HepG2 (cell line): ENCODE results near the gene GADD45B. TPM values are rescaled to one million over a fixed set of nuclear protein-coding genes. Genes with fewer than 3 reads are reported as not detected.

Source experiments
- AHDC1 ChIP-seq: sonication (generic); formaldehyde crosslinking; IDR thresholded peaks from 2 replicates; pipeline ENCODE4 v1.5.1; 2020; ENCODE audit warnings: mild to moderate bottlenecking, missing genetic modification reagents, borderline replicate concordance
- BRF2 ChIP-seq: sonication (generic); formaldehyde crosslinking; IDR thresholded peaks from 2 replicates; pipeline ENCODE4 v1.8.1; 2022; ENCODE audit warnings: mild to moderate bottlenecking, missing genetic modification reagents
- CREB1 ChIP-seq, 2 experiments: fragments of 450-650 bp in 1 of 2; IDR thresholded peaks; 2 replicates each; pipeline ENCODE4 v1.6.1; 2016 to 2017; ENCODE audit warnings: control low read depth in 1 of 2, mild to moderate bottlenecking in 1 of 2, missing compliant biosample characterization in 1 of 2, missing genetic modification characterization in 1 of 2
- ERF ChIP-seq: IDR thresholded peaks from 2 replicates; pipeline ENCODE4 v1.6.1; 2018; ENCODE audit warnings: missing biosample characterization, missing genetic modification reagents
- FOXO1 ChIP-seq: sonication (generic); formaldehyde crosslinking; IDR thresholded peaks from 2 replicates; pipeline ENCODE4 v1.4.0; 2020; ENCODE audit warnings: missing genetic modification reagents
- MTA3 ChIP-seq: sonication (generic); formaldehyde crosslinking; IDR thresholded peaks from 2 replicates; pipeline ENCODE4 v1.4.0; 2020; ENCODE audit warnings: missing genetic modification reagents
- NFAT5 ChIP-seq: sonication (generic); formaldehyde crosslinking; IDR thresholded peaks from 2 replicates; pipeline ENCODE4 v1.4.0; 2020; ENCODE audit warnings: missing genetic modification reagents
- SCMH1 ChIP-seq: sonication (generic); formaldehyde crosslinking; IDR thresholded peaks from 2 replicates; pipeline ENCODE4 v1.9.0; 2021; ENCODE audit warnings: missing genetic modification reagents, mild to moderate bottlenecking, borderline replicate concordance
- ZBTB49 ChIP-seq: sonication (generic); formaldehyde crosslinking; IDR thresholded peaks from 2 replicates; pipeline ENCODE4 v1.4.0; 2020; ENCODE audit warnings: missing genetic modification reagents, borderline replicate concordance
- ZKSCAN5 ChIP-seq: sonication (generic); formaldehyde crosslinking; IDR thresholded peaks from 2 replicates; pipeline ENCODE4 v1.5.1; 2020; ENCODE audit warnings: mild to moderate bottlenecking, missing genetic modification reagents
- ZNF235 ChIP-seq: sonication (generic); formaldehyde crosslinking; IDR thresholded peaks from 2 replicates; pipeline ENCODE4 v1.8.1; 2023; ENCODE audit warnings: mild to moderate bottlenecking, missing genetic modification reagents, borderline replicate concordance
- ZNF432 ChIP-seq: sonication (generic); formaldehyde crosslinking; IDR thresholded peaks from 2 replicates; pipeline ENCODE4 v1.5.0; 2020; ENCODE audit warnings: missing genetic modification reagents, mild to moderate bottlenecking, borderline replicate concordance
- ZNF629 ChIP-seq: sonication (generic); formaldehyde crosslinking; conservative IDR thresholded peaks from 2 replicates; pipeline ENCODE4 v1.5.0; 2020; ENCODE audit warnings: missing genetic modification reagents
- polyA plus RNA-seq, 8 experiments: library from polyadenylated mRNA; depleted of rRNA in 3 of 8; stranded (reverse) in 7 of 8; unstranded in 1 of 8; fragments of >200 nt; fragmentation: Illumina TruSeq in 4 of 8; extraction: Trizol in 4 of 8; gene quantifications; 2 replicates each; pipeline versions ENCODE4 v1.2.1 to v1.2.3, GENCODE V29; 2011 to 2016; ENCODE audit warnings: low read depth in 4 of 8, missing spikeins in 1 of 8, mixed read lengths in 1 of 8; ENCODE audit not compliant: insufficient read depth in 1 of 8
- total RNA-seq, 5 experiments: library from RNA; depleted of rRNA; stranded (reverse); fragments of >200 nt; fragmentation: Illumina TruSeq; extraction: Trizol; gene quantifications; 2 replicates each; pipeline ENCODE4 v1.2.3, GENCODE V29; 2016; ENCODE audit warnings: low read depth in 1 of 5

GADD45B gene
- total and polyA plus RNA-seq, 2 of the 13 experiments (the other 11 are each of a cell fraction or from before 2014, with no cell fraction given) = 4.6 to 34.1 TPM

GRCh38 chr19:2427429-2428320, 48.3 kb upstream of the GADD45B start, which contains the start of gene TIMM13 (continued):
- TF ChIP-seq ZBTB49 (no peak), ZNF629 (CRISPR knock-in tag) (no peak), NFAT5 (CRISPR knock-in tag) (peak; percentile 62; the same call in 1 of the 2 replicates), ZNF432 (CRISPR knock-in tag) (no peak), ERF (peak; percentile 60), AHDC1 (CRISPR knock-in tag) (no peak), ZKSCAN5 (no peak), ZNF235 (peak; percentile 92; the same call in 1 of the 2 replicates), CREB1 (IDR thresholded peaks at IDR 0.05) (peak; percentile 93), CREB1 (CRISPR knock-in tag; IDR thresholded peaks at IDR 0.05) (peak; percentile 99), BRF2 (CRISPR knock-in tag) (0 out of 2 replicates have a peak, but pooled peaks have one; percentile 63), SCMH1 (CRISPR knock-in tag) (no peak), MTA3 (CRISPR knock-in tag) (no peak), FOXO1 (peak; percentile 74; the same call in 1 of the 2 replicates)
